Mesothelial cell of epicardium (in vitro differentiated cells): ENCODE measurements around the gene PNP. TPM values are rescaled to one million over a fixed set of nuclear protein-coding genes. Genes with fewer than 3 reads are reported as not detected.
A peak's percentile ranks its signal among the peaks of the same experiment; 100 is the strongest.

Source experiments
- DNase-seq, 2 experiments: peaks; one replicate each; pipeline ENCODE4 v3.0.0; 2021; ENCODE audit warnings: low spot score in 2 of 2; ENCODE audit not compliant: unreplicated experiment in 2 of 2
- H3K27ac Mint-ChIP-seq: 2 replicates; pipeline ENCODE4 v1.8.0; 2021; ENCODE audit warnings: mixed read lengths
- H3K27me3 Mint-ChIP-seq: 2 replicates; pipeline ENCODE4 v1.8.0; 2021; ENCODE audit warnings: low read depth, mixed read lengths
- H3K36me3 Mint-ChIP-seq: 2 replicates; pipeline ENCODE4 v1.8.0; 2021; ENCODE audit warnings: mixed read lengths
- H3K4me1 Mint-ChIP-seq: 2 replicates; pipeline ENCODE4 v1.8.0; 2021; ENCODE audit warnings: mixed read lengths
- H3K4me3 Mint-ChIP-seq: 2 replicates; pipeline ENCODE4 v1.8.0; 2021; ENCODE audit warnings: mild to moderate bottlenecking, moderate library complexity, mixed read lengths
- H3K9me3 Mint-ChIP-seq: 2 replicates; pipeline ENCODE4 v1.8.0; 2021; ENCODE audit warnings: mixed read lengths
- CTCF ChIP-seq: fragments of 200-600 bp; sonication (generic); IDR thresholded peaks from one replicate; pipeline ENCODE4 v1.5.0; 2021; ENCODE audit warnings: antibody characterized with exemption; ENCODE audit not compliant: unreplicated experiment
- total RNA-seq: library from RNA; stranded (reverse); gene quantifications from 3 replicates; pipeline ENCODE4 v1.2.1, GENCODE V29; 2021

Gene PNP
- total RNA-seq, 1 donor from 2014 or later, result 10.3 TPM

GRCh38 chr14:20469890-20470602 is 840 bp downstream of the PNP start:
- H3K36me3 Mint-ChIP-seq, result peaks cover 6% of the 10 kb centered on the region
- no peak for DNase-seq
- H3K27ac Mint-ChIP-seq, result peak overlapping the region; percentile 88
- peaks cover 16% of the 10 kb centered on the region for H3K4me1 Mint-ChIP-seq
- H3K27me3 Mint-ChIP-seq, result no peaks in the 10 kb centered on the region
- TF ChIP-seq CTCF, result no peak
- H3K4me3 Mint-ChIP-seq, result peak overlapping the region; percentile 91
- no peaks in the 10 kb centered on the region for H3K9me3 Mint-ChIP-seq

- H3K36me3 Mint-ChIP-seq, result peaks cover 9% of the 10 kb centered on the region
- no peaks in the 10 kb centered on the region for H3K27me3 Mint-ChIP-seq
Observed at GRCh38 chr14:20470603-20470901, 1.3 kb downstream of the PNP start.

GRCh38 chr14:20472536-20473169 is 3.4 kb downstream of the PNP start:
- no peaks in the 10 kb centered on the region for H3K27me3 Mint-ChIP-seq
- no peak overlapping the region for H3K27ac Mint-ChIP-seq
- no peak overlapping the region for H3K4me3 Mint-ChIP-seq
- H3K36me3 Mint-ChIP-seq, result peaks cover 14% of the 10 kb centered on the region
- TF ChIP-seq CTCF, result no peak
- peaks cover 16% of the 10 kb centered on the region for H3K4me1 Mint-ChIP-seq
- no peak for DNase-seq
- H3K9me3 Mint-ChIP-seq, result no peaks in the 10 kb centered on the region

More at GRCh38 chr14:20470603-20470901, 1.3 kb downstream of the PNP start:
- DNase-seq, result no peak
- peak overlapping the region; percentile 91 for H3K4me3 Mint-ChIP-seq
- TF ChIP-seq CTCF, result no peak
- H3K9me3 Mint-ChIP-seq, result no peaks in the 10 kb centered on the region
- peaks cover 16% of the 10 kb centered on the region for H3K4me1 Mint-ChIP-seq
- H3K27ac Mint-ChIP-seq, result no peak overlapping the region

- Mint-ChIP-seq H3K4me3 (no peak overlapping the region), H3K9me3 (no peaks in the 10 kb centered on the region), H3K27me3 (no peaks in the 10 kb centered on the region), H3K36me3 (peaks cover 15% of the 10 kb centered on the region), H3K4me1 (no peaks in the 10 kb centered on the region), H3K27ac (no peak overlapping the region)
- no peak for TF ChIP-seq CTCF
- DNase-seq, result no peak
Observed at GRCh38 chr14:20476776-20477175, 7.6 kb downstream of the PNP start.

- no peak for DNase-seq
- H3K9me3 Mint-ChIP-seq, result no peaks in the 10 kb centered on the region
- peaks cover 15% of the 10 kb centered on the region for H3K36me3 Mint-ChIP-seq
- no peaks in the 10 kb centered on the region for H3K4me1 Mint-ChIP-seq
- H3K4me3 Mint-ChIP-seq, result no peak overlapping the region
- H3K27me3 Mint-ChIP-seq, result no peaks in the 10 kb centered on the region
- no peak overlapping the region for H3K27ac Mint-ChIP-seq
- TF ChIP-seq CTCF, result no peak
Observed at GRCh38 chr14:20477211-20477876, 8.1 kb downstream of the PNP start.
